NCI-H82 treated with DMSO at 0.1 percent for 48 hours (cell line): ENCODE data around the gene CNTNAP2.
"Not testable (repeated sequence)": the region's sequence is repeated elsewhere in the genome, so short reads cannot be mapped to it uniquely, and the experiment has no call there.

ENCODE experiments used
- DNase-seq: peaks from one replicate; lab custom pipeline; 2025; ENCODE audit not compliant: unreplicated experiment; lab: John Stamatoyannopoulos, UW

Gene CNTNAP2

GRCh38 chr7:147801762-147802161 lies 1685.2 kb downstream of the CNTNAP2 start:
- DNase-seq, result not testable (repeated sequence)

GRCh38 chr7:147803151-147803550 lies 1686.5 kb downstream of the CNTNAP2 start:
- no peak for DNase-seq

- peak; percentile 77 for DNase-seq
Measured at GRCh38 chr7:147803606-147804005, 1687.0 kb downstream of the CNTNAP2 start.

GRCh38 chr7:147804032-147804431 lies 1687.4 kb downstream of the CNTNAP2 start:
- peak; percentile 57 for DNase-seq

GRCh38 chr7:147805996-147806576 lies 1689.5 kb downstream of the CNTNAP2 start:
- DNase-seq, result no peak

GRCh38 chr7:147809786-147810185 lies 1693.2 kb downstream of the CNTNAP2 start:
- no peak for DNase-seq

- no peak for DNase-seq
Measured at GRCh38 chr7:147810269-147810668, 1693.7 kb downstream of the CNTNAP2 start.

GRCh38 chr7:147811923-147812322 lies 1695.3 kb downstream of the CNTNAP2 start:
- no peak for DNase-seq

GRCh38 chr7:147813316-147813715 lies 1696.7 kb downstream of the CNTNAP2 start:
- no peak for DNase-seq

- DNase-seq, result no peak
Measured at GRCh38 chr7:147818317-147818716, 1701.7 kb downstream of the CNTNAP2 start.

- no peak for DNase-seq
Measured at GRCh38 chr7:147824671-147825070, 1708.1 kb downstream of the CNTNAP2 start.

GRCh38 chr7:147829016-147829415 lies 1712.4 kb downstream of the CNTNAP2 start:
- peak; percentile 50 for DNase-seq

- DNase-seq, result no peak
Measured at GRCh38 chr7:147833557-147833956, 1717.0 kb downstream of the CNTNAP2 start.

GRCh38 chr7:147833970-147834369 lies 1717.4 kb downstream of the CNTNAP2 start:
- DNase-seq, result no peak

- no peak for DNase-seq
Measured at GRCh38 chr7:147852833-147853232, 1736.2 kb downstream of the CNTNAP2 start.

GRCh38 chr7:147857152-147858140 lies 1740.8 kb downstream of the CNTNAP2 start:
- DNase-seq, result no peak

- DNase-seq, result no peak
Measured at GRCh38 chr7:147858421-147858820, 1741.8 kb downstream of the CNTNAP2 start.

- peak; percentile 6 for DNase-seq
Measured at GRCh38 chr7:147859033-147859432, 1742.4 kb downstream of the CNTNAP2 start.

GRCh38 chr7:147859486-147859885 lies 1742.9 kb downstream of the CNTNAP2 start:
- no peak for DNase-seq

- DNase-seq, result no peak
Measured at GRCh38 chr7:147861058-147861716, 1744.6 kb downstream of the CNTNAP2 start.

- DNase-seq, result no peak
Measured at GRCh38 chr7:147861945-147862344, 1745.3 kb downstream of the CNTNAP2 start.

- no peak for DNase-seq
Measured at GRCh38 chr7:147869456-147869855, 1752.9 kb downstream of the CNTNAP2 start.
